ENCODE data around the gene PSTK. TPM values are rescaled to one million over a fixed set of nuclear protein-coding genes. Genes with fewer than 3 reads are reported as not detected.

Gene PSTK
- total and polyA plus RNA-seq, 10 of the 15 experiments (the other 5 are each of a cell fraction or from before 2014, with no cell fraction given): 1.8 to 7.1 (median 3.4) TPM

DNA sequence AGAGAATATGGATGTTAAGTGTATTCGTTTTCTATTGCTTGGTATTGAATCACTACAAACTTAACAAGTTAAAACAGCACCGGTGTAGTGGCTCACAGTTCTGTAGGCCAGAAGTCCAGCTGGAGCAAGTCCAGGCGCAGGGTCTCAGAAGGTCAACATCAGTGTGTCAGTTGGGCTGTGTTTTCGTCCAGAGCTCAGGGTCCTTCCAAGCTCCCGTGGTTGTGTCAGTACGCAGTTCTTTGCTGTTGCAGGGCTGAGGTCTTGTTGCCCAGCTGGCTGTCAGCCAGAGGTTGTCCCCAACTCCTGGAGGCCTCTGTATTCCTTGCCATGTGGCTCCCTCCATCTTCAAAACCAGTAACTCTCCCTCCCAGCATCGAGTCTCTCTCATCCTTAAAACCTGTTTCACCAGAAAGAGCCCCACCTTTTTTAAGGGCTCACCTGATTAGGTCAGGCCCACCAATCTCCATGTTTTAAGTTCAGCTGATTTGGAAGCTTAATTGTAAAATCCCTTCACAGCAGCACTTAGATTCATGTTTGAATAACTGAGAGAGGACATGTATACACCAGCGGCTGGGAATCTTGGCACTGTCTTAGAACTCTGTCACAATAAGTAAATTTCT is 55.4 kb downstream of the PSTK start:
- CTCF ChIA-PET: no interaction called here
- intact Hi-C loops (cut with micrococcal nuclease; ENCODE audit: unreplicated experiment): no loop called here

More for the DNA sequence above, 55.4 kb downstream of the PSTK start:
- SMC1A ChIA-PET (ENCODE audit: uncharacterized antibody, unreplicated experiment): interaction anchor here (0.8 to 1.4 kb wide), 3 partner anchors 8 to 1367 kb away, joined by 3 to 4 read pairs (median 3); no protein-coding TSS in a partner anchor
- no peak for ATAC-seq
- Histone ChIP-seq H4K20me1 (ENCODE audit: control insufficient read depth, insufficient read depth) (no peaks in the 10 kb centered on the region), H3K4me3 (no peak overlapping the region), H3K79me2 (ENCODE audit: control insufficient read depth, insufficient read depth, low read length) (no peaks in the 10 kb centered on the region), H3K9me3 (replicated peaks; ENCODE audit: control insufficient read depth, insufficient read depth, low read length) (no peaks in the 10 kb centered on the region), H3K4me1 (ENCODE audit: control insufficient read depth, insufficient read depth, low read length) (peaks cover 8% of the 10 kb centered on the region), H3K27me3 (replicated peaks in 1 of 2; ENCODE audit: control insufficient read depth in 2 of 2, insufficient read depth in 2 of 2, low read length in 1 of 2) (no peaks in the 10 kb centered on the region), H3K27ac (ENCODE audit: control insufficient read depth, insufficient read depth) (no peak overlapping the region), H3K36me3 (ENCODE audit: control insufficient read depth in 2 of 2, insufficient read depth in 2 of 2, low read length in 1 of 2) (0 out of 4 replicates have a peak, but pooled peaks cover 0 to 4% of the 10 kb centered on the region in 2 experiments), H3K9ac (ENCODE audit: control insufficient read depth, insufficient read depth, low read length) (no peak overlapping the region), H3K4me2 (ENCODE audit: control insufficient read depth, insufficient read depth) (no peak overlapping the region), H2AFZ (ENCODE audit: control insufficient read depth, low read depth, low read length) (no peak overlapping the region)
- no peak for DNase-seq (ENCODE audit: low read depth, low spot score)
- FAIRE-seq: no peak
- POLR2A ChIA-PET: no interaction called here
- RAD21 ChIA-PET (ENCODE audit: unreplicated experiment): no interaction called here
- TF ChIP-seq, protein P1, sequence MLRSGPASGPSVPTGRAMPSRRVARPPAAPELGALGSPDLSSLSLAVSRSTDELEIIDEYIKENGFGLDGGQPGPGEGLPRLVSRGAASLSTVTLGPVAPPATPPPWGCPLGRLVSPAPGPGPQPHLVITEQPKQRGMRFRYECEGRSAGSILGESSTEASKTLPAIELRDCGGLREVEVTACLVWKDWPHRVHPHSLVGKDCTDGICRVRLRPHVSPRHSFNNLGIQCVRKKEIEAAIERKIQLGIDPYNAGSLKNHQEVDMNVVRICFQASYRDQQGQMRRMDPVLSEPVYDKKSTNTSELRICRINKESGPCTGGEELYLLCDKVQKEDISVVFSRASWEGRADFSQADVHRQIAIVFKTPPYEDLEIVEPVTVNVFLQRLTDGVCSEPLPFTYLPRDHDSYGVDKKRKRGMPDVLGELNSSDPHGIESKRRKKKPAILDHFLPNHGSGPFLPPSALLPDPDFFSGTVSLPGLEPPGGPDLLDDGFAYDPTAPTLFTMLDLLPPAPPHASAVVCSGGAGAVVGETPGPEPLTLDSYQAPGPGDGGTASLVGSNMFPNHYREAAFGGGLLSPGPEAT (IDR thresholded peaks at IDR 0.05; ENCODE audit: low read depth): no peak
- TF ChIP-seq CEBPB (IDR thresholded peaks at IDR 0.05; ENCODE audit: borderline replicate concordance in 1 of 2, low read depth in 2 of 2, low read length in 2 of 2): no peak
- 75% methylated on average over 8 of the region's 8 CpGs for WGBS (ENCODE audit: insufficient coverage, insufficient replicate concordance, low lambda C conversion rate, missing lambda C conversion rate)
- in situ Hi-C loops (cut with MboI): no loop called here
- no TSS peak for BruUV-seq (replicated peaks)

Data from GM12878 (cell line).